H1 (cell line): Measurements from ENCODE around the gene ATP6V1C2. TPM values are rescaled to one million over a fixed set of nuclear protein-coding genes. Genes with fewer than 3 reads are reported as not detected.

Source experiments
- CTCF ChIA-PET: fragments of 300-600 bp; sonication (Branson Sonifier 250); formaldehyde crosslinking; loops from one replicate; lab custom pipeline; 2021; ENCODE audit not compliant: partially characterized antibody; lab: Charles Lee
- POLR2A ChIA-PET: fragments of 300-600 bp; sonication (Branson Sonifier 250); formaldehyde crosslinking; loops from one replicate; lab custom pipeline; 2021; ENCODE audit warnings: inconsistent platforms; ENCODE audit not compliant: partially characterized antibody; lab: Charles Lee
- DNase-seq, 2 experiments: peaks; one replicate each; pipeline versions ENCODE4 v3.0.0 to v3.0.0-alpha.2; 2010 to 2022; ENCODE audit warnings: low spot score in 2 of 2, low read depth in 1 of 2, mixed read lengths in 1 of 2
- FAIRE-seq: peaks from 2 replicates; lab custom pipeline; 2011; peaks lifted over from hg19 to GRCh38; lab: Jason Lieb, UNC
- H2AFZ ChIP-seq: 2 replicates; pipeline ENCODE4 v1.8.1; 2012; ENCODE audit warnings: low read length, inconsistent platforms
- H2AK5ac ChIP-seq: 2 replicates; pipeline ENCODE4 v1.6.1; 2013; ENCODE audit warnings: low read depth, low read length
- H2BK120ac ChIP-seq: replicated peaks from 2 replicates; pipeline ENCODE3; 2013; ENCODE audit warnings: low read depth, low read length, inconsistent platforms
- H2BK12ac ChIP-seq: 2 replicates; pipeline ENCODE4 v1.6.1; 2013; ENCODE audit warnings: low read depth, low read length
- H2BK15ac ChIP-seq: 2 replicates; pipeline ENCODE4 v1.6.1; 2013; ENCODE audit warnings: low read length
- H2BK20ac ChIP-seq: 2 replicates; pipeline ENCODE4 v1.6.1; 2013; ENCODE audit warnings: low read length
- H2BK5ac ChIP-seq: 2 replicates; pipeline ENCODE4 v1.6.1; 2013; ENCODE audit warnings: low read depth, low read length
- H3K14ac ChIP-seq: 2 replicates; pipeline ENCODE4 v1.6.1; 2013; ENCODE audit warnings: inconsistent platforms; ENCODE audit not compliant: insufficient read length
- H3K18ac ChIP-seq: 2 replicates; pipeline ENCODE4 v1.6.1; 2013; ENCODE audit warnings: low read length; ENCODE audit errors: extremely low read depth
- H3K23ac ChIP-seq: 2 replicates; pipeline ENCODE4 v1.6.1; 2013; ENCODE audit warnings: inconsistent platforms; ENCODE audit not compliant: insufficient read length
- H3K23me2 ChIP-seq: 2 replicates; pipeline ENCODE4 v1.6.1; 2013; ENCODE audit warnings: low read depth, low read length
- H3K27ac ChIP-seq: 2 replicates; pipeline ENCODE4 v1.6.1; 2011; ENCODE audit warnings: low read depth, low read length, inconsistent platforms
- H3K27me3 ChIP-seq, 4 experiments: replicated peaks in 1 of 4; 1 replicate in 1 of 4; 2 replicates in 3 of 4; pipeline versions ENCODE4 v1.6.1 to v1.8.1; 2011 to 2013; ENCODE audit warnings: low read length in 3 of 4, mild to moderate bottlenecking in 3 of 4, inconsistent platforms in 2 of 4, mixed read lengths in 2 of 4, moderate library complexity in 1 of 4; ENCODE audit not compliant: control insufficient read depth in 3 of 4, insufficient read depth in 3 of 4; ENCODE audit errors: extremely low read depth in 1 of 4
- H3K36me3 ChIP-seq, 4 experiments: 2 replicates each; pipeline versions ENCODE4 v1.6.1 to v1.8.1; 2011 to 2013; ENCODE audit warnings: mild to moderate bottlenecking in 4 of 4, low read length in 3 of 4, moderate library complexity in 2 of 4, control low read depth in 1 of 4, inconsistent platforms in 1 of 4; ENCODE audit not compliant: insufficient read depth in 4 of 4, control insufficient read depth in 2 of 4
- H3K4ac ChIP-seq: replicated peaks from 2 replicates; pipeline ENCODE3; 2013; ENCODE audit warnings: low read length, low read depth, mixed read lengths, inconsistent platforms; ENCODE audit not compliant: insufficient read length
- H3K4me1 ChIP-seq, 4 experiments: replicated peaks in 1 of 4; 1 replicate in 1 of 4; 2 replicates in 3 of 4; pipeline versions ENCODE4 v1.6.1 to v1.8.1; 2011 to 2013; ENCODE audit warnings: low read length in 3 of 4, inconsistent platforms in 2 of 4, mixed read lengths in 1 of 4; ENCODE audit not compliant: insufficient read depth in 4 of 4, control insufficient read depth in 3 of 4
- H3K4me2 ChIP-seq, 2 experiments: 2 replicates each; pipeline versions ENCODE4 v1.6.1 to v1.8.1; 2011 to 2013; ENCODE audit warnings: low read depth in 2 of 2, low read length in 2 of 2, control low read depth in 1 of 2, inconsistent platforms in 1 of 2, mild to moderate bottlenecking in 1 of 2; ENCODE audit not compliant: insufficient read depth in 1 of 2
- H3K4me3 ChIP-seq, 4 experiments: fragments of 200-600, 300-600 bp in 1 of 4; sonication (generic), shearing (Covaris generic), sonication (Bioruptor Twin) in 1 of 4; 2 replicates each; pipeline versions ENCODE4 v1.5.1 to v1.8.1; 2011 to 2016; ENCODE audit warnings: low read length in 4 of 4, low read depth in 3 of 4, control low read depth in 2 of 4, inconsistent platforms in 2 of 4, mild to moderate bottlenecking in 2 of 4, mixed read lengths in 1 of 4, moderate library complexity in 1 of 4; ENCODE audit not compliant: insufficient read depth in 2 of 4; ENCODE audit errors: extremely low read depth in 1 of 4
- H3K56ac ChIP-seq: replicated peaks from 2 replicates; pipeline ENCODE3; 2013; ENCODE audit warnings: low read depth, mild to moderate bottlenecking, mixed read lengths, low read length, inconsistent platforms; ENCODE audit not compliant: insufficient read length
- H3K79me1 ChIP-seq: 2 replicates; pipeline ENCODE4 v1.6.1; 2013; ENCODE audit warnings: low read depth, low read length, control low read depth
- H3K79me2 ChIP-seq, 2 experiments: 2 replicates each; pipeline versions ENCODE4 v1.6.1 to v1.8.1; 2012 to 2013; ENCODE audit warnings: low read length in 2 of 2, mild to moderate bottlenecking in 2 of 2, inconsistent platforms in 1 of 2; ENCODE audit not compliant: insufficient read depth in 2 of 2, control insufficient read depth in 1 of 2
- H3K9ac ChIP-seq, 4 experiments: replicated peaks in 1 of 4; 1 replicate in 1 of 4; 2 replicates in 3 of 4; pipeline versions ENCODE4 v1.6.1 to v1.8.1; 2011 to 2013; ENCODE audit warnings: low read depth in 3 of 4, low read length in 3 of 4, control low read depth in 2 of 4, mild to moderate bottlenecking in 2 of 4, moderate library complexity in 2 of 4, inconsistent platforms in 1 of 4; ENCODE audit errors: extremely low read depth in 1 of 4
- H3K9me3 ChIP-seq, 2 experiments: 2 replicates each; pipeline versions ENCODE4 v1.6.1 to v1.8.1; 2012 to 2013; ENCODE audit warnings: mild to moderate bottlenecking in 2 of 2, moderate library complexity in 2 of 2, control low read depth in 1 of 2, inconsistent platforms in 1 of 2, low read depth in 1 of 2, low read length in 1 of 2, mixed read lengths in 1 of 2; ENCODE audit not compliant: insufficient read depth in 2 of 2
- H4K20me1 ChIP-seq, 2 experiments: replicated peaks in 1 of 2; 2 replicates each; pipeline versions ENCODE3 to v1.8.1; 2011 to 2013; ENCODE audit warnings: inconsistent platforms in 2 of 2, low read length in 2 of 2, mild to moderate bottlenecking in 1 of 2; ENCODE audit not compliant: insufficient read depth in 2 of 2, control insufficient read depth in 1 of 2
- H4K5ac ChIP-seq: 2 replicates; pipeline ENCODE4 v1.6.1; 2013; ENCODE audit warnings: low read length, low read depth, mixed read lengths, inconsistent platforms; ENCODE audit not compliant: insufficient read length
- H4K8ac ChIP-seq: 2 replicates; pipeline ENCODE4 v1.8.0; 2013; ENCODE audit warnings: mild to moderate bottlenecking, moderate library complexity, low read length, inconsistent platforms; ENCODE audit not compliant: insufficient read depth; ENCODE audit errors: extremely low read depth
- H4K91ac ChIP-seq: replicated peaks from 2 replicates; pipeline ENCODE3; 2013; ENCODE audit warnings: low read length, mixed read lengths, inconsistent platforms; ENCODE audit not compliant: insufficient read length
- BCL11A ChIP-seq, 2 experiments: IDR thresholded peaks; one replicate each; pipeline ENCODE4 v1.6.1; 2011; ENCODE audit warnings: low read depth in 2 of 2, low read length in 2 of 2, mild to moderate bottlenecking in 2 of 2
- CREB1 ChIP-seq: IDR thresholded peaks from 2 replicates; pipeline ENCODE4 v1.6.1; 2012; ENCODE audit warnings: inconsistent platforms
- EP300 ChIP-seq, 2 experiments: IDR thresholded peaks; 1 replicate in 1 of 2; 2 replicates in 1 of 2; pipeline ENCODE4 v1.6.1; 2011 to 2012; ENCODE audit warnings: low read depth in 2 of 2, low read length in 2 of 2, mild to moderate bottlenecking in 2 of 2, borderline replicate concordance in 1 of 2, inconsistent platforms in 1 of 2, moderate library complexity in 1 of 2
- JUND ChIP-seq: IDR thresholded peaks from 2 replicates; pipeline ENCODE4 v1.6.1; 2011; ENCODE audit warnings: mild to moderate bottlenecking, improper control_type of control experiment, low read length
- POLR2A ChIP-seq, 2 experiments: IDR thresholded peaks; 1 replicate in 1 of 2; 2 replicates in 1 of 2; pipeline ENCODE4 v1.6.1; 2011; ENCODE audit warnings: low read depth in 2 of 2, low read length in 2 of 2, mild to moderate bottlenecking in 2 of 2; ENCODE audit errors: control extremely low read depth in 1 of 2
- SIX5 ChIP-seq: IDR thresholded peaks from 2 replicates; pipeline ENCODE4 v1.6.1; 2011; ENCODE audit warnings: mild to moderate bottlenecking, low read depth, low read length
- SRF ChIP-seq: IDR thresholded peaks from 2 replicates; pipeline ENCODE4 v1.6.1; 2011; ENCODE audit warnings: mild to moderate bottlenecking, low read depth, low read length, moderate library complexity
- TBP ChIP-seq: IDR thresholded peaks from 2 replicates; pipeline ENCODE4 v1.6.1; 2011; ENCODE audit warnings: low read depth, low read length, improper control_type of control experiment
- WGBS, 2 experiments: shearing (Covaris generic) in 1 of 2; methylation state at CpG; one replicate each; pipeline versions ENCODE4 v1.1.6 to v1.1.7; 2013 to 2015; ENCODE audit warnings: low lambda C conversion rate in 2 of 2, mixed read lengths in 2 of 2, inconsistent platforms in 1 of 2, low coverage in 1 of 2, missing lambda C conversion rate in 1 of 2; ENCODE audit not compliant: insufficient replicate concordance in 2 of 2, insufficient coverage in 1 of 2, insufficient read length in 1 of 2; ENCODE audit errors: extremely low coverage in 1 of 2, missing lambda C conversion rate in 1 of 2; 5-methylcytosine and 5-hydroxymethylcytosine counted together
- polyA plus RNA-seq, 7 experiments: library from polyadenylated mRNA; depleted of rRNA in 3 of 7; stranded (reverse) in 5 of 7; unstranded in 2 of 7; fragments of >200 nt in 5 of 7; fragments of 200-250 nt in 2 of 7; gene quantifications; 1 replicate in 5 of 7; 2 replicates in 1 of 7; 4 replicates in 1 of 7; pipeline versions ENCODE4 v1.2.1 to v1.2.3, GENCODE V29; 2011 to 2013; ENCODE audit warnings: missing spikeins in 2 of 7, mixed read lengths in 2 of 7
- total RNA-seq: library from RNA; stranded (reverse); fragmentation: NEBNext Ultra II Directional; extraction: Animal tissue kit (Norgen Biotek cat#: 25700); gene quantifications from 2 replicates; pipeline ENCODE4 v1.2.1, GENCODE V29; 2021

The ATP6V1C2 gene
- total and polyA plus RNA-seq, 2 of the 8 experiments (the other 6 are each of a cell fraction or from before 2014, with no cell fraction given), result 0.29 to 0.74 TPM

GRCh38 chr2:10818984-10819383 lies 97.6 kb downstream of the ATP6V1C2 start:
- Histone ChIP-seq H4K20me1 (no peaks in the 10 kb centered on the region), H2BK5ac (no peak overlapping the region), H3K4me1 (peaks cover 0 to 8% (median 1%) of the 10 kb centered on the region in 4 experiments; a peak in 6 of 7 replicates), H2AFZ (no peak overlapping the region), H3K23me2 (no peaks in the 10 kb centered on the region; the same call in 1 of the 2 replicates), H3K27me3 (no peaks in the 10 kb centered on the region), H3K79me1 (no peaks in the 10 kb centered on the region), H2BK120ac (no peak overlapping the region), H2AK5ac (no peak overlapping the region), H4K5ac (no peak overlapping the region), H3K27ac (no peak overlapping the region), H3K36me3 (no peaks in the 10 kb centered on the region), H3K14ac (no peak overlapping the region), H3K23ac (no peak overlapping the region), H2BK12ac (no peak overlapping the region), H2BK20ac (no peak overlapping the region), H2BK15ac (no peak overlapping the region), H3K79me2 (no peaks in the 10 kb centered on the region), H3K4ac (no peak overlapping the region), H3K18ac (no peak overlapping the region), H3K56ac (no peak overlapping the region), H3K4me2 (no peak overlapping the region), H3K9me3 (no peaks in the 10 kb centered on the region), H3K9ac (no peak overlapping the region), H3K4me3 (no peak overlapping the region), H4K8ac (no peak overlapping the region), H4K91ac (no peak overlapping the region)
- no peak for DNase-seq
- CTCF ChIA-PET, result interaction anchor here (2.1 to 9.5 kb wide), 2 partner anchors 13 to 311 kb away, joined by 5 to 112 read pairs; no protein-coding TSS in a partner anchor
- TF ChIP-seq POLR2A (IDR thresholded peaks at IDR 0.05; ENCODE audit: control extremely low read depth in 1 of 2, low read depth in 2 of 2, low read length in 2 of 2) (no peak), SRF (no peak), SIX5 (no peak), TBP (no peak), BCL11A (IDR thresholded peaks at IDR 0.05; ENCODE audit: low read depth in 2 of 2, low read length in 2 of 2) (no peak), CREB1 (no peak), JUND (no peak), EP300 (IDR thresholded peaks at IDR 0.05; ENCODE audit: borderline replicate concordance in 1 of 2, low read depth in 2 of 2, low read length in 2 of 2) (no peak)
- WGBS, 2 experiments, result 95% methylated on average over 3 of the region's 3 CpGs; no CpG with 5 or more reads in 1 of the 2 experiments
- FAIRE-seq, result no peak
- POLR2A ChIA-PET, result no interaction called here
